PC-3 (cell line): ENCODE measurements around the gene ROBO2.

ENCODE experiments used
- EZH2 ChIP-seq: fragments of 300-600 bp; sonication (generic); IDR thresholded peaks from one replicate; pipeline ENCODE4 v1.6.1; 2017; ENCODE audit warnings: antibody characterized with exemption, mild to moderate bottlenecking, low read length; ENCODE audit not compliant: unreplicated experiment
- EZH2phosphoT487 ChIP-seq: fragments of 300-600 bp; sonication (generic); IDR thresholded peaks from 2 replicates; pipeline ENCODE4 v1.6.1; 2018; ENCODE audit warnings: mild to moderate bottlenecking, antibody characterized with exemption, low read length, borderline replicate concordance
- TF ChIP-seq, protein P1 (sequence below): fragments of 300-600 bp; sonication (generic); conservative IDR thresholded peaks from 2 replicates; pipeline ENCODE4 v1.5.1; 2017; ENCODE audit warnings: antibody characterized with exemption, low read depth, mild to moderate bottlenecking, low read length

DNA sequence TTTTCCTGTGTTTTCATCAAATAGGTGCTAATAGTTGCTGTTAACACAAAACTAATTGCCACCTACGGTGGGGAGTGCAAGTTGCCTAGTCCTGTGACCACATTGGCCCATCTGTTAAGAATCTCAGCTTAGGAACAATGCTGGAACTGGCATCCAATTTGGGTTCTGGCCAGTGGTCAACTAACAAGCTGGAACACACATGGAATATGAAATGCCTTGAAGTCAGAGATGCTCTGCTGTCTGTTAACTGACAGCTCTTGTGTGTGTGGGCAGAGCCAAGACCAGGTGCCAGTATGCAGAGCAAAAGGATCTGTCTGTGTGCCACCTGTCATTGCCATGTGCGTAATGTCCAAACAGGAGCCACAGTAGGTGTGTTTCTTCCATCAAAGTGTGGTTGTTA, 460.8 kb downstream of the ROBO2 start:
- TF ChIP-seq, protein P1, sequence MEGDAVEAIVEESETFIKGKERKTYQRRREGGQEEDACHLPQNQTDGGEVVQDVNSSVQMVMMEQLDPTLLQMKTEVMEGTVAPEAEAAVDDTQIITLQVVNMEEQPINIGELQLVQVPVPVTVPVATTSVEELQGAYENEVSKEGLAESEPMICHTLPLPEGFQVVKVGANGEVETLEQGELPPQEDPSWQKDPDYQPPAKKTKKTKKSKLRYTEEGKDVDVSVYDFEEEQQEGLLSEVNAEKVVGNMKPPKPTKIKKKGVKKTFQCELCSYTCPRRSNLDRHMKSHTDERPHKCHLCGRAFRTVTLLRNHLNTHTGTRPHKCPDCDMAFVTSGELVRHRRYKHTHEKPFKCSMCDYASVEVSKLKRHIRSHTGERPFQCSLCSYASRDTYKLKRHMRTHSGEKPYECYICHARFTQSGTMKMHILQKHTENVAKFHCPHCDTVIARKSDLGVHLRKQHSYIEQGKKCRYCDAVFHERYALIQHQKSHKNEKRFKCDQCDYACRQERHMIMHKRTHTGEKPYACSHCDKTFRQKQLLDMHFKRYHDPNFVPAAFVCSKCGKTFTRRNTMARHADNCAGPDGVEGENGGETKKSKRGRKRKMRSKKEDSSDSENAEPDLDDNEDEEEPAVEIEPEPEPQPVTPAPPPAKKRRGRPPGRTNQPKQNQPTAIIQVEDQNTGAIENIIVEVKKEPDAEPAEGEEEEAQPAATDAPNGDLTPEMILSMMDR = no peak
- no peak for TF ChIP-seq EZH2
- TF ChIP-seq EZH2phosphoT487 = no peak
